Body of pancreas (tissue), 4 donors: ENCODE results near the gene MICAL2. TPM values are rescaled to one million over a fixed set of nuclear protein-coding genes. Genes with fewer than 3 reads are reported as not detected.

Experiments
- ATAC-seq: fragments of 150-250 bp; one replicate; pipeline ENCODE4 v1.9.1; 2016
- DNase-seq, 4 donors: peaks; one replicate each; pipeline ENCODE4 v3.0.0-alpha.2; 2019
- H3K27ac ChIP-seq, 4 donors: fragments of 200-600 bp; sonication (generic); 1 replicate in 3 of 4; 2 replicates in 1 of 4; pipeline versions ENCODE4 v1.5.1 to v1.6.1; 2016 to 2019; ENCODE audit warnings: mild to moderate bottlenecking in 1 of 4, mixed read lengths in 1 of 4, moderate library complexity in 1 of 4
- H3K27me3 ChIP-seq, 2 donors: fragments of 200-600 bp; sonication (generic); one replicate each; pipeline ENCODE4 v1.6.0; 2016; ENCODE audit warnings: mild to moderate bottlenecking in 1 of 2
- H3K36me3 ChIP-seq, 2 donors: fragments of 200-600 bp; sonication (generic); replicated peaks in 1 of 2; 2 replicates each; pipeline ENCODE4 v1.5.1; 2016; ENCODE audit warnings: low read depth in 2 of 2; ENCODE audit not compliant: insufficient read depth in 1 of 2
- H3K4me1 ChIP-seq: fragments of 200-600 bp; sonication (generic); one replicate; pipeline ENCODE4 v1.6.0; 2016
- H3K4me3 ChIP-seq, 2 donors: fragments of 200-600 bp; sonication (generic); 1 replicate in 1 of 2; 2 replicates in 1 of 2; pipeline ENCODE4 v1.5.1; 2016 to 2019
- H3K9me3 ChIP-seq, 3 donors: fragments of 200-600 bp; sonication (generic); 1 replicate in 2 of 3; 2 replicates in 1 of 3; pipeline ENCODE4 v1.5.1; 2016
- CTCF ChIP-seq, 7 experiments: fragments of 450-650 bp in 4 of 7; fragments of 200-600 bp in 3 of 7; sonication (generic) in 3 of 7; IDR thresholded peaks; one replicate each; pipeline ENCODE4 v1.5.1; 2016 to 2019; ENCODE audit warnings: antibody characterized with exemption in 7 of 7
- POLR2A ChIP-seq, 3 donors: fragments of 450-650 bp; IDR thresholded peaks; one replicate each; pipeline ENCODE4 v1.6.1; 2016; ENCODE audit warnings: antibody characterized with exemption in 3 of 3, mild to moderate bottlenecking in 2 of 3
- WGBS, 2 donors: methylation state at CpG; one replicate each; pipeline ENCODE4 v1.1.5; 2017; 5-methylcytosine and 5-hydroxymethylcytosine counted together
- intact Hi-C: fragments of 100-400 bp; cut with DNase I; formaldehyde crosslinking; loops from one replicate; pipeline ENCODE4 v1.15.1; 2023
- total RNA-seq, 2 donors: library from RNA; depleted of rRNA; stranded (reverse); fragments of >200 nt; gene quantifications; one replicate each; pipeline ENCODE4 v1.1.0, GENCODE V29; 2016

The MICAL2 gene
- total RNA-seq, 2 donors from 2014 or later = 16.6 to 24.4 TPM

DNA sequence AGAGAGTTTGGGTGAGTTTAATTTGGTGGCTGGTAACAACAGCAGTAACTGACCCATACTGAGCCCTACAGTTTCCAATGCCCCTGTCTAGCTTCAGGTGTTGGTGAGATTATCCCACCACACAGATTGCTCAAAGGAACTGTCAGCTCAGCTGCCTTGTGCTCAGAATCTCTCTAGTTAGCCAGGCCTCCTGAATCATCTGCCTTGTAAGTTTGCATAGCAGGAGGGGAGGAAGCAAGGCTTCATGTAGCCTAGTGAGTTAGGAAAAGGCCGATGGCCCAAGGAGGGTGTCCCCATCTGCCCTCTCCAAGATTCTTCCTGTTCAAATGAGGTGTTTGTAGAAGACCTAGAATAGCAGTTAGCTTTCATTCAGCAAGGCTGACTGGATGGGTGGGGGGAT lies 74.3 kb downstream of the MICAL2 start:
- intact Hi-C loops = no loop called here
- no peak overlapping the region for H3K4me3 ChIP-seq
- peaks cover 3% of the 10 kb centered on the region for H3K4me1 ChIP-seq
- no peaks in the 10 kb centered on the region for H3K36me3 ChIP-seq
- no peak overlapping the region for H3K27ac ChIP-seq
- WGBS, 2 donors = 88% methylated on average over 1 of the region's 1 CpG; no CpG with 5 or more reads in 1 of the 2 donors
- no peak for TF ChIP-seq CTCF (IDR thresholded peaks at IDR 0.05)
- no peak for TF ChIP-seq POLR2A (IDR thresholded peaks at IDR 0.05)
- H3K9me3 ChIP-seq = no peaks in the 10 kb centered on the region
- DNase-seq (no peak), ATAC-seq (no peak)
- H3K27me3 ChIP-seq = no peaks in the 10 kb centered on the region

GRCh38 chr11:12185106-12185690 lies 74.8 kb downstream of the MICAL2 start:
- H3K27ac ChIP-seq = no peak overlapping the region
- H3K4me3 ChIP-seq = no peak overlapping the region
- ATAC-seq = no peak
- intact Hi-C loops = no loop called here
- H3K9me3 ChIP-seq = no peaks in the 10 kb centered on the region
- DNase-seq = no peak
- no peaks in the 10 kb centered on the region for H3K36me3 ChIP-seq
- no peak for TF ChIP-seq POLR2A (IDR thresholded peaks at IDR 0.05)
- TF ChIP-seq CTCF (IDR thresholded peaks at IDR 0.05) = no peak
- WGBS, 2 donors = 79 to 85% methylated on average over 3 of the region's 3 CpGs
- no peaks in the 10 kb centered on the region for H3K27me3 ChIP-seq
- no peaks in the 10 kb centered on the region for H3K4me1 ChIP-seq

GRCh38 chr11:12185914-12186313 lies 75.5 kb downstream of the MICAL2 start:
- Histone ChIP-seq H3K9me3 (no peaks in the 10 kb centered on the region), H3K27me3 (no peaks in the 10 kb centered on the region), H3K4me1 (no peaks in the 10 kb centered on the region), H3K36me3 (no peaks in the 10 kb centered on the region), H3K4me3 (no peak overlapping the region), H3K27ac (no peak overlapping the region)
- WGBS, 2 donors = 69 to 88% methylated on average over 4 of the region's 4 CpGs
- no peak for DNase-seq
- TF ChIP-seq CTCF (IDR thresholded peaks at IDR 0.05) (no peak), POLR2A (IDR thresholded peaks at IDR 0.05) (no peak)
- intact Hi-C loops = no loop called here
- no peak for ATAC-seq

GRCh38 chr11:12186701-12187100 lies 76.3 kb downstream of the MICAL2 start:
- no peaks in the 10 kb centered on the region for H3K4me1 ChIP-seq
- no peaks in the 10 kb centered on the region for H3K27me3 ChIP-seq
- no peaks in the 10 kb centered on the region for H3K36me3 ChIP-seq
- ATAC-seq (no peak), DNase-seq (no peak)
- WGBS, 2 donors = 91 to 94% methylated on average over 3 to 5 of the region's 5 CpGs
- H3K9me3 ChIP-seq = no peaks in the 10 kb centered on the region
- TF ChIP-seq CTCF (IDR thresholded peaks at IDR 0.05) (no peak), POLR2A (IDR thresholded peaks at IDR 0.05) (no peak)
- no peak overlapping the region for H3K27ac ChIP-seq
- intact Hi-C loops = no loop called here
- no peak overlapping the region for H3K4me3 ChIP-seq

DNA sequence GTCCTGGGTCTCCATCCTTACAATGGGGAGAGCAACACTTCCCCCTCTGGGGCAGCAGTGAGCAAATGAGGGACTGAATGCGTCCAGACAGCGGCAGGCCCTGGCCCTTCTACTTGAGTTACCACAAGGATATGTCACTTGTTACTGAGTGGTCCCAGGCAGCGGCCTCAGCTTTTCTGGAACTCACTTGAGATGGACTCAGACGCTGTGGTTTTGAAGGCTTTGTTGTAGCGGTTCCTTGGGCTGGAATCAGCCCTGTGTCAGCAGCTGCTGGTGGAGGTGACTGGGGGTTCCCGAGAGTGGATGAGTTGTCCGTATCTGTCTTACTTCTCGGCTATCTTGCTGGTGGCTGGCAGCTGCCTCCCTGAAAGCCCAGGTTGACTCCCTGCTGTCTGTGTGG lies 77.0 kb downstream of the MICAL2 start:
- WGBS, 2 donors = 89 to 90% methylated on average over 3 to 8 of the region's 8 CpGs
- intact Hi-C loops = no loop called here
- no peaks in the 10 kb centered on the region for H3K27me3 ChIP-seq
- no peak overlapping the region for H3K4me3 ChIP-seq
- DNase-seq = no peak
- no peak for ATAC-seq
- H3K4me1 ChIP-seq = peaks cover 4% of the 10 kb centered on the region
- no peak overlapping the region for H3K27ac ChIP-seq
- H3K36me3 ChIP-seq = no peaks in the 10 kb centered on the region
- no peaks in the 10 kb centered on the region for H3K9me3 ChIP-seq
- TF ChIP-seq POLR2A (IDR thresholded peaks at IDR 0.05) = no peak
- no peak for TF ChIP-seq CTCF (IDR thresholded peaks at IDR 0.05)
